OCI-LY1 (cell line): ENCODE measurements around the gene ESPNL.

Experiments
- H2AFZ ChIP-seq: fragments of 200-600 bp; sonication (generic), shearing (Covaris generic); 2 replicates; pipeline ENCODE4 v1.6.0; 2014; ENCODE audit warnings: antibody characterized with exemption, mild to moderate bottlenecking, low read length
- H3F3A ChIP-seq: fragments of 200-600 bp; sonication (generic), shearing (Covaris generic); 2 replicates; pipeline ENCODE4 v1.6.0; 2014; ENCODE audit warnings: mild to moderate bottlenecking, antibody characterized with exemption, low read length, moderate library complexity; ENCODE audit not compliant: insufficient read depth
- H3K27ac ChIP-seq: fragments of 200-600 bp; sonication (generic); 2 replicates; pipeline ENCODE4 v1.5.1; 2014; ENCODE audit warnings: low read length, mixed run types, mild to moderate bottlenecking, low read depth; ENCODE audit not compliant: poor library complexity, severe bottlenecking
- H3K27me3 ChIP-seq: fragments of 200-600 bp; sonication (generic); 2 replicates; pipeline ENCODE4 v1.6.0; 2014; ENCODE audit warnings: antibody characterized with exemption, mild to moderate bottlenecking, low read length, moderate library complexity; ENCODE audit not compliant: insufficient read depth
- H3K36me3 ChIP-seq: fragments of 200-600 bp; sonication (generic); 2 replicates; pipeline ENCODE4 v1.6.1; 2014; ENCODE audit warnings: mild to moderate bottlenecking, antibody characterized with exemption, low read length, moderate library complexity, mixed read lengths; ENCODE audit not compliant: insufficient read depth
- H3K4me1 ChIP-seq: fragments of 200-600 bp; sonication (generic); 2 replicates; pipeline ENCODE4 v1.5.1; 2014; ENCODE audit warnings: mild to moderate bottlenecking, low read length, moderate library complexity; ENCODE audit not compliant: insufficient read depth, severe bottlenecking
- H3K4me2 ChIP-seq: fragments of 200-600 bp; sonication (generic), shearing (Covaris generic); 2 replicates; pipeline ENCODE4 v1.6.1; 2014; ENCODE audit warnings: low read length
- H3K4me3 ChIP-seq: fragments of 200-600 bp; sonication (generic); 2 replicates; pipeline ENCODE4 v1.5.1; 2014; ENCODE audit warnings: low read length, low read depth, mild to moderate bottlenecking, mixed read lengths; ENCODE audit not compliant: poor library complexity, severe bottlenecking
- H3K79me2 ChIP-seq: fragments of 200-600 bp; shearing (Covaris generic); 2 replicates; pipeline ENCODE4 v1.6.1; 2016; ENCODE audit warnings: mixed run types, low read length, mixed read lengths; ENCODE audit not compliant: insufficient read depth
- H3K9ac ChIP-seq: fragments of 200-600 bp; sonication (generic), shearing (Covaris generic); 2 replicates; pipeline ENCODE4 v1.6.1; 2014; ENCODE audit warnings: mild to moderate bottlenecking, low read length, mixed read lengths
- H3K9me2 ChIP-seq: fragments of 200-600 bp; sonication (generic), shearing (Covaris generic); 2 replicates; pipeline ENCODE4 v1.6.1; 2014; ENCODE audit warnings: low read depth, mild to moderate bottlenecking, low read length, mixed read lengths
- H3K9me3 ChIP-seq: fragments of 200-600 bp; shearing (Covaris generic); 2 replicates; pipeline ENCODE4 v1.6.1; 2014; ENCODE audit warnings: low read length, mixed read lengths
- H4K20me1 ChIP-seq: fragments of 200-600 bp; sonication (generic), shearing (Covaris generic); 2 replicates; pipeline ENCODE4 v1.6.0; 2016; ENCODE audit warnings: mild to moderate bottlenecking, low read length; ENCODE audit not compliant: insufficient read depth
- EZH2 ChIP-seq: fragments of 200-600 bp; sonication (generic), shearing (Covaris generic); IDR thresholded peaks from 2 replicates; pipeline ENCODE4 v1.8.0; 2017; ENCODE audit warnings: borderline replicate concordance, mixed run types, mild to moderate bottlenecking, antibody characterized with exemption, low read length, moderate library complexity, mixed read lengths
- TF ChIP-seq, protein P1 (sequence below): fragments of 200-600 bp; sonication (generic), shearing (Covaris generic); IDR thresholded peaks from 2 replicates; pipeline ENCODE4 v1.5.1; 2017; ENCODE audit warnings: mild to moderate bottlenecking, antibody characterized with exemption, low read length, moderate library complexity, mixed read lengths

The ESPNL gene

DNA sequence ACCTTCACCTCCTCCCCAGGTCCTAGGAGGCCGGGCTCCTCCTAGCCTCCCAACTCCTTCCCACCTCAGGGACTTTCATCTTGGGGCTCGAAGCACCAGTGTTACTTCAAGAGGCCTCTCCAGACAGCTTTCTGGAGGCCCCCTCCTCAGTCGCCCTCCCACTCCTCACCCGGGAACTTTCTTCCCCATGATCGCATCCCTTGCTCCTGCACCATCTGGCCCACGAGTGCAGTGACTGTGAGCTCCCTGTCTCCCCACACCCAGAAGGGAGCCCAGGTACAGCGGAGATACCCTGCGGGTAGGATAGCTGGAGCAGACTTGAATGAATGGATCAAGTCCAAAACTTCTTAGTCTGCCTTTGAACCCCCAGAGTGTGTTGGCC lies 64.8 kb downstream of the ESPNL start:
- Histone ChIP-seq H3K36me3 (peaks cover 13% of the 10 kb centered on the region), H3K4me1 (peaks cover 13% of the 10 kb centered on the region), H3K4me3 (no peak overlapping the region), H4K20me1 (no peaks in the 10 kb centered on the region), H3K9ac (no peak overlapping the region), H3K27me3 (no peaks in the 10 kb centered on the region), H3K9me3 (no peaks in the 10 kb centered on the region), H3K27ac (no peak overlapping the region), H3K4me2 (no peak overlapping the region), H2AFZ (no peak overlapping the region), H3K9me2 (no peaks in the 10 kb centered on the region), H3F3A (no peaks in the 10 kb centered on the region), H3K79me2 (no peaks in the 10 kb centered on the region)
- no peak for TF ChIP-seq EZH2
- TF ChIP-seq, protein P1, sequence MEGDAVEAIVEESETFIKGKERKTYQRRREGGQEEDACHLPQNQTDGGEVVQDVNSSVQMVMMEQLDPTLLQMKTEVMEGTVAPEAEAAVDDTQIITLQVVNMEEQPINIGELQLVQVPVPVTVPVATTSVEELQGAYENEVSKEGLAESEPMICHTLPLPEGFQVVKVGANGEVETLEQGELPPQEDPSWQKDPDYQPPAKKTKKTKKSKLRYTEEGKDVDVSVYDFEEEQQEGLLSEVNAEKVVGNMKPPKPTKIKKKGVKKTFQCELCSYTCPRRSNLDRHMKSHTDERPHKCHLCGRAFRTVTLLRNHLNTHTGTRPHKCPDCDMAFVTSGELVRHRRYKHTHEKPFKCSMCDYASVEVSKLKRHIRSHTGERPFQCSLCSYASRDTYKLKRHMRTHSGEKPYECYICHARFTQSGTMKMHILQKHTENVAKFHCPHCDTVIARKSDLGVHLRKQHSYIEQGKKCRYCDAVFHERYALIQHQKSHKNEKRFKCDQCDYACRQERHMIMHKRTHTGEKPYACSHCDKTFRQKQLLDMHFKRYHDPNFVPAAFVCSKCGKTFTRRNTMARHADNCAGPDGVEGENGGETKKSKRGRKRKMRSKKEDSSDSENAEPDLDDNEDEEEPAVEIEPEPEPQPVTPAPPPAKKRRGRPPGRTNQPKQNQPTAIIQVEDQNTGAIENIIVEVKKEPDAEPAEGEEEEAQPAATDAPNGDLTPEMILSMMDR, result no peak

DNA sequence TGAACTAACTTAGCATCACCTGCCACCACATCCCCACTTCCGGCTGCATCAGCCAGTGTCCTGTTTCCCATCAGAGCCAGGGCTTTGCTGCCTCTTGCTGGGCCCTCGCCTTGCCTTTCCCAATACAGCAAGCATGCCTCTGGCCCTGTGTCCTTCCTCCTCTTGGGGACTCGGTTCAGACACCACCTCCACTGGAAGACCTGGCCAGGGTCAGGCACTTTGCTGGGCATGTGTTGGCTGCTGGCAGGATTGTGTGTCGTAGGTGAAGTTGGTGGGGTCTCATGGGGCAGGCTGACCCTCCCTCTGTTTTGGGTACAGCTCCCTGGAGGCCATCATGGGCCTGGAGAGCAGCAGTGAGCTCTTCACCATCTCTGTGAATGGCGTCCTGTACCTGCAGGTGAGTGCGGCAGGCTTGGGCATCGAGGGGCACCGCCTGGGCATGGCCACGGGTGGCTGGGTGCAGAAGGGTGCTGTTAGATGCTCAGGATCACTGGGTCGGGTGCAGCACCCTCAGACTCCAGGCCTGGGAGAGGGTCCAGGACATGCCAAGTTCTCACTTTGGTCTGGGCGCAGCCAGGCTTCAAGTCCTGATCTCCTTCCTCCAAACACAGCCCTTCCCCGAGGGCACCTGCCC lies 65.3 kb downstream of the ESPNL start:
- no peak overlapping the region for H3K9ac ChIP-seq

DNA sequence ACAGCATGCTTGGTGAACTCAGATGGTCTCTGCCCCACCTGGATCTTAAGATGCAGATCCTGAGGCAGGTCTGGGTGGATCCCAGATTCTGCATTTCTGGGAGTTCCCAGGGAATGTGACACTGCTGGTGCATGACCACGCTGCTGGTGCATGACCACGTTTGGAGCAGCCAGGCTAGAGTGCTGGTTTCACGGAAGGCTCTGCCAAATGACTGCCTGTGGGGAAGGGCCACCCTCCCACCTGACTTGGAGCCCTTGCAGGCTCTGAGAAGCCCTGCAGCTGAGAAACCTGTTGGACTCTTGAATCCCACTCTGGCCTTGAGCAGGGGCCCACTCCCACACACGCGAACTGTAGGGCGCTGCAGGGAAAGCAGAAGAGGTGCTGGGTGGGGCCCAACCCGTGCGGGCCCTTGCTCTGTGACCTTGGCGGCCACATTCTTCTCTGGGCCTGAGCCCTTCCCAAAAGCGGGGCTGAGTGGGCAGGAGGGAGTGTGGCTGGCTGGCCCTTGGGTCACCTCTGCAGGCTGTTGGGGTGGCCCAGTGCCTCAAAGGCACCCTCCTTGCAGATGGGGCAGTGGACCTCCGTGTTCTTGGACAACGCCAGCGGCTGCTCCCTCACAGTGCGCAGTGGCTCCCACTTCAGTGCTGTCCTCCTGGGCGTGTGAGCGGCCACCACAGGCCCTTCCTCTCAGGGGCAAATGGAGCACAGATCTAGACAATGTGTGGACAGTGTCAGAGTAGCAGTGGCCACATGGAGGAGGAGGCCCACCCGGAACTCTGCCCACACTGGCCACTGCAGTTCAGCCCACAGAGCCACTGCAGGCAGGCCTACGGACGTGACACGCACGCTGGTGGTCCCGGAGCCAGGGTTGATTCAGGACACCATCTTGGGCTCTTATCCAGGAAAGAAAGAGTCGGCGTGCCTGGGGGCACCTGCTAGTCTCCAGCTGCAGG lies 66.5 kb downstream of the ESPNL start:
- Histone ChIP-seq H3K79me2 (no peaks in the 10 kb centered on the region), H3K27me3 (no peaks in the 10 kb centered on the region), H3K9me3 (no peaks in the 10 kb centered on the region), H3K36me3 (peaks cover 28% of the 10 kb centered on the region), H3K4me2 (no peak overlapping the region), H2AFZ (no peak overlapping the region), H3K4me3 (no peak overlapping the region), H3F3A (no peaks in the 10 kb centered on the region), H3K9ac (no peak overlapping the region), H3K9me2 (no peaks in the 10 kb centered on the region), H3K27ac (no peak overlapping the region), H3K4me1 (no peaks in the 10 kb centered on the region), H4K20me1 (no peaks in the 10 kb centered on the region)
- TF ChIP-seq, protein P1, result no peak

More for the DNA sequence above, 65.3 kb downstream of the ESPNL start:
- peaks cover 8% of the 10 kb centered on the region for H3K4me1 ChIP-seq
- H3F3A ChIP-seq, result no peaks in the 10 kb centered on the region
- H3K4me3 ChIP-seq, result no peak overlapping the region
- peaks cover 18% of the 10 kb centered on the region for H3K36me3 ChIP-seq
- H2AFZ ChIP-seq, result no peak overlapping the region
- TF ChIP-seq, protein P1, result no peak
- no peak for TF ChIP-seq EZH2
- H3K4me2 ChIP-seq, result no peak overlapping the region
- H4K20me1 ChIP-seq, result no peaks in the 10 kb centered on the region
- no peaks in the 10 kb centered on the region for H3K79me2 ChIP-seq
- no peaks in the 10 kb centered on the region for H3K9me2 ChIP-seq
- H3K27ac ChIP-seq, result no peak overlapping the region
- H3K27me3 ChIP-seq, result no peaks in the 10 kb centered on the region
- H3K9me3 ChIP-seq, result no peaks in the 10 kb centered on the region
